Measurements from ENCODE around the gene PLCB4. TPM values are rescaled to one million over a fixed set of nuclear protein-coding genes. Genes with fewer than 3 reads are reported as not detected.

The PLCB4 gene
- total RNA-seq, 1 donor from 2014 or later: 12.0 TPM

DNA sequence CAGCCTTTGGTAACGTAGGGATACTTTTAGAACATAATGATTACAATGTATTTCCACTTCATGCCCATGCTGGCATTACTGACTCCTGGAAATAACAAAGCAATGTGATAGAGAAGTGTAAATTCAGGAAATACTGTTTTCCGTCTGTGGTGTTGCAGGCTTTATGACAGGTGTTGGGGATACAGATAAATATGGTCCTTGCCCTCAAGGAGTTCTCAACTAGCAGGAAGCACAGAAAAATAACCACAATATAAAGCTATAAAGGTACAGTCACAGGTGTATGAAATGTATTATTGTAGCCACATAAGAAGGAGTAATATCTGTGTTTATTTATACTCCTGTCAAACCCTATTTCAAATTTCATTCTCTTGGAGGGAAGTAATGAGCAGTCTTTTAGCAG lies 432.6 kb downstream of the PLCB4 start:
- H3K36me3 ChIP-seq: no peaks in the 10 kb centered on the region
- no peak overlapping the region for H3K27ac ChIP-seq
- TF ChIP-seq POLR2A (IDR thresholded peaks at IDR 0.05): no peak
- no peak for TF ChIP-seq CTCF (IDR thresholded peaks at IDR 0.05)
- no peak for TF ChIP-seq POLR2AphosphoS5 (IDR thresholded peaks at IDR 0.05; ENCODE audit: insufficient read depth in 1 of 2, low read depth in 1 of 2)
- intact Hi-C loops (cut with DNase I): no loop called here
- no peaks in the 10 kb centered on the region for H3K27me3 ChIP-seq
- H3K4me3 ChIP-seq: no peak overlapping the region
- no peaks in the 10 kb centered on the region for H3K4me1 ChIP-seq
- no peak for DNase-seq (ENCODE audit: extremely low spot score in 2 of 2)
- no peaks in the 10 kb centered on the region for H3K9me3 ChIP-seq

DNA sequence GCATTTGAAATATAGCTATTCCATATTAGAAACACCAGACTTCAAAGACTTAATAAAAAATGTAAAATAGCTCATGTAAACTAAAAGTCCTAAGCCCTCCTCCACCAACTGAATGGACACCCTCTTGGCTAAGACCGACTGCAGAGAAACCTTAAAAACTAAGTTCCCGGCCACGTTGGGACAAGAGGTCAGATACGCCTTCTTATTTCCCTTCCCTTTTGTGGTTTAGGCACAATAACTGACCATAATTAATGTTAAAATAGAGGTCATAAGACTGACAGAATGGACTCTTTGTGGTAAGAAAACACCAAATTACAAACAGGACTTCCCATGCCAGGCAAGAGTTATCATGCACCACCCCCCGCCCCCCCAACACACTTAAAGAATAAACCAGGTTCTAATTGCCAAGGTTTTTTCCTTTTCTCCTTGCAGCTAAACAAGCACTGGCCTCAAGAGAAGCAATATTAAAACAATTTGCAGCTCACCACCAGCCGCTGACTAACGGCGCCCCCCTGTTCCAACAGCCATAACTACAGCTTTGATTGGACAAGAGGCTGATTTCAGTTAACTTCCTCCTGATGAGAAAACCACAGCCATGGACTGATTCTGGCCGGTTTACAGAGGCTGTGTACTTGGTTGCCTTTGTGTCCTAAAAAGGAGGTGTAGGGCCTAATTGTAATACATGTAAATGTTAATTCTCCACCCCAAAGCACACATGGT lies 434.8 kb downstream of the PLCB4 start:
- intact Hi-C loops (cut with DNase I): no loop called here
- Histone ChIP-seq H3K9me3 (no peaks in the 10 kb centered on the region), H3K4me1 (peaks cover 9% of the 10 kb centered on the region), H3K27me3 (no peaks in the 10 kb centered on the region), H3K36me3 (no peaks in the 10 kb centered on the region), H3K4me3 (no peak overlapping the region), H3K27ac (no peak overlapping the region)
- TF ChIP-seq POLR2AphosphoS5 (IDR thresholded peaks at IDR 0.05; ENCODE audit: insufficient read depth in 1 of 2, low read depth in 1 of 2): no peak
- TF ChIP-seq CTCF (IDR thresholded peaks at IDR 0.05): no peak
- no peak for TF ChIP-seq POLR2A (IDR thresholded peaks at IDR 0.05)
- DNase-seq (ENCODE audit: extremely low spot score in 2 of 2): no peak

DNA sequence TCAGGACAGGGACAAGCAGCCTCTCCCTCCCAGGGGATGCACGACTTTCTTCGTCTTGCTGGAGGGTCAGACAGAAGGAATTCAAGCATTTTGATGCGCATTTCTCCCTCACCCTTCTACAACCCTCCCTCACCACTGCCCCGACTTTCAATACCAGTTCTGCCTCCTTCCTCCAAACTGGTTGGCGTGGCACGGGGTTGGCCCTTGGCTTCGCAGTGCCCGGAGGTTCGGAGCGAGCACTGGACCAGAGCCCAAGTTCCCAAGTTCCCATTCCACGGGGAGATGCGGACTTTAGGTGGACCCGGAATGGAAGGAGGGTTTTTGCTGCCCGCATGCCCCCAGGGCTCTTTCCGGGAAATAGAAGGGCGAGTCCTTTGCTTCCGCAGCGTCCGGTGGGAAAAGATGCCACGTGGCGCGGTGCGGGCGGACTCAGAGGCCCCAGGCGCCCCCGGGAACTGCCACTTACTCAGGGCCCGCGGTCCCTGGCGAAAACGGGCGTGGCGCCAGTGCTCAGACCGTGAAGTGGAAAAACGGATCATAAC lies 437.5 kb downstream of the PLCB4 start:
- Histone ChIP-seq H3K27me3 (no peaks in the 10 kb centered on the region), H3K4me1 (peaks cover 11% of the 10 kb centered on the region), H3K4me3 (no peak overlapping the region), H3K36me3 (no peaks in the 10 kb centered on the region), H3K27ac (no peak overlapping the region), H3K9me3 (no peaks in the 10 kb centered on the region)
- intact Hi-C loops (cut with DNase I): no loop called here
- no peak for DNase-seq (ENCODE audit: extremely low spot score in 2 of 2)
- TF ChIP-seq CTCF (IDR thresholded peaks at IDR 0.05): no peak
- TF ChIP-seq POLR2AphosphoS5 (IDR thresholded peaks at IDR 0.05; ENCODE audit: insufficient read depth in 1 of 2, low read depth in 1 of 2): no peak
- no peak for TF ChIP-seq POLR2A (IDR thresholded peaks at IDR 0.05)

- intact Hi-C loops (cut with DNase I): no loop called here
- H3K4me3 ChIP-seq: no peak overlapping the region
- no peaks in the 10 kb centered on the region for H3K27me3 ChIP-seq
These were observed 438.1 kb downstream of the PLCB4 start for GRCh38 chr20:9506964-9507369.

More at GRCh38 chr20:9506964-9507369, 438.1 kb downstream of the PLCB4 start:
- DNase-seq (ENCODE audit: extremely low spot score in 2 of 2): no peak
- Histone ChIP-seq H3K36me3 (no peaks in the 10 kb centered on the region), H3K9me3 (no peaks in the 10 kb centered on the region), H3K27ac (no peak overlapping the region), H3K4me1 (peaks cover 11% of the 10 kb centered on the region)
- no peak for TF ChIP-seq POLR2A (IDR thresholded peaks at IDR 0.05)
- TF ChIP-seq POLR2AphosphoS5 (IDR thresholded peaks at IDR 0.05; ENCODE audit: insufficient read depth in 1 of 2, low read depth in 1 of 2): no peak
- no peak for TF ChIP-seq CTCF (IDR thresholded peaks at IDR 0.05)

All from vagina (tissue), 2 donors.